BJ (cell line): ENCODE data around the gene SPTB. TPM values are rescaled to one million over a fixed set of nuclear protein-coding genes. Genes with fewer than 3 reads are reported as not detected.

Experiments
- CTCF ChIA-PET: fragments of 350-600 bp; formaldehyde crosslinking; extraction: SDS; loops from one replicate; lab custom pipeline; 2021; ENCODE audit warnings: antibody characterized with exemption, inconsistent platforms; lab: Yijun Ruan, JAX
- POLR2A ChIA-PET: fragments of 300-600 bp; sonication (Branson Sonifier 250); formaldehyde crosslinking; extraction: SDS; loops from one replicate; lab custom pipeline; 2021; ENCODE audit warnings: antibody characterized with exemption; lab: Charles Lee
- DNase-seq: peaks from one replicate; pipeline ENCODE4 v3.0.0-alpha.2; 2011; ENCODE audit warnings: low read depth
- H3K27me3 ChIP-seq: 2 replicates; pipeline ENCODE4 v1.6.0; 2011; ENCODE audit warnings: low read length; ENCODE audit not compliant: control insufficient read depth, insufficient read depth
- H3K36me3 ChIP-seq: 2 replicates; pipeline ENCODE4 v1.5.1; 2011; ENCODE audit warnings: low read length; ENCODE audit not compliant: control insufficient read depth, insufficient read depth
- H3K4me3 ChIP-seq: 2 replicates; pipeline ENCODE4 v1.5.1; 2011; ENCODE audit warnings: low read depth, mild to moderate bottlenecking, control low read depth, low read length
- polyA plus RNA-seq: library from polyadenylated mRNA; depleted of rRNA; stranded (reverse); fragments of >200 nt; gene quantifications from 2 replicates; pipeline ENCODE4 v1.2.3, GENCODE V29; 2011
- TF ChIP-seq, protein P1 (sequence below): IDR thresholded peaks from 2 replicates; pipeline ENCODE4 v1.5.1; 2011; ENCODE audit warnings: low read depth, mild to moderate bottlenecking, control low read depth, inconsistent platforms, low read length, moderate library complexity; ENCODE audit not compliant: insufficient read depth

The SPTB gene
- polyA plus RNA-seq, 1 experiment: 0.02 TPM

DNA sequence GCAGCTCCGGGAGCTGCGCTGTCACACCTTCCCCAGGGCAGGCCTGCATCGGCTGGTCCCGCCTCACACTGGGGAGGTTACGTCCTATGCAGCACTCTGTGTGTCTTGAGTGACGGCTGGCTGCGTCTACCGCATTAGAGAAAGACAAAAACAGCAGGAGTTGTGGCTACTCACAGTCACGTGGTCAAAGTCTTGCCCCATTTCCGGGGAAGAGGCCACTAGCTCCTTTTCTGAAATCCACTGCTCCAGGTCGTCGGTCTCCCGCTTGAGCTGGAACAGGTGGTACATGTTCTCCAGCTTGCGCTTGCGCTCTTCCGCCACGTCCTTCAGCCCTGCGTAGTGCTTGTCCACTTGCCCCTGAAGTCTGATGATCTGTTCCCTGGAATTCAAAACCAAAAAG, 106.7 kb downstream of the SPTB start:
- POLR2A ChIA-PET: no interaction called here
- no peak for DNase-seq
- no peaks in the 10 kb centered on the region for H3K36me3 ChIP-seq
- H3K27me3 ChIP-seq: peaks cover 5% of the 10 kb centered on the region; the same call in 1 of the 2 replicates
- CTCF ChIA-PET: interaction anchor here (1.3 to 3.7 kb wide), 5 partner anchors 8 to 118 kb away, joined by 4 to 17 read pairs (median 10); no protein-coding TSS in a partner anchor
- no peak overlapping the region for H3K4me3 ChIP-seq
- TF ChIP-seq, protein P1, sequence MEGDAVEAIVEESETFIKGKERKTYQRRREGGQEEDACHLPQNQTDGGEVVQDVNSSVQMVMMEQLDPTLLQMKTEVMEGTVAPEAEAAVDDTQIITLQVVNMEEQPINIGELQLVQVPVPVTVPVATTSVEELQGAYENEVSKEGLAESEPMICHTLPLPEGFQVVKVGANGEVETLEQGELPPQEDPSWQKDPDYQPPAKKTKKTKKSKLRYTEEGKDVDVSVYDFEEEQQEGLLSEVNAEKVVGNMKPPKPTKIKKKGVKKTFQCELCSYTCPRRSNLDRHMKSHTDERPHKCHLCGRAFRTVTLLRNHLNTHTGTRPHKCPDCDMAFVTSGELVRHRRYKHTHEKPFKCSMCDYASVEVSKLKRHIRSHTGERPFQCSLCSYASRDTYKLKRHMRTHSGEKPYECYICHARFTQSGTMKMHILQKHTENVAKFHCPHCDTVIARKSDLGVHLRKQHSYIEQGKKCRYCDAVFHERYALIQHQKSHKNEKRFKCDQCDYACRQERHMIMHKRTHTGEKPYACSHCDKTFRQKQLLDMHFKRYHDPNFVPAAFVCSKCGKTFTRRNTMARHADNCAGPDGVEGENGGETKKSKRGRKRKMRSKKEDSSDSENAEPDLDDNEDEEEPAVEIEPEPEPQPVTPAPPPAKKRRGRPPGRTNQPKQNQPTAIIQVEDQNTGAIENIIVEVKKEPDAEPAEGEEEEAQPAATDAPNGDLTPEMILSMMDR: no peak

DNA sequence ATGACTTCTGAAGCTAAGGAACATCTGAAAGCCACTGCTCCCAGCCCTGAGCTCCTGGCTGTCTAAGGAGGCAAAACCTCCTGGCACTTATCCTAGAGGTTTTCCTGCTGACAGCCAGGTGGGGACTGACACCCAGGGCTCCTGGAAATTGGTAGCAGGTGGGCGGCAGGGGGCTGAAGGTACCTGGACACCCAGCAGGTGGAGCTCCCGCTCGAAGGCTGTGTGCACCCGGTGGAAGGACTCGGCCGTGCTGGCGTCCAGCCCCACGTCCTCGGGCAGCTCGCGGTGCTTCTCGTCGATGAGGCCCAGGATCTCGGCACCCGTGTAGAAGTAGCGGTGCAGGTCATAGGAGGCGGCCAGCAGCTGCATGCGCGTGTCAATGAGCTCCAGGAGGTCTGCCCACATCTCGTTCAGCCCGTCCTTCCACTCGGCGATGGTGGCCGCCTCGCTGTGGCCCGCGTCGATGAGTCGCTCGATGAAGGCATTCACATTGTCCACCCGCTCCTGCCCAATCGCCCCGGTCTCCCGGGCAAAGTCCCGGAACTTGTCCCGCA, 107.2 kb downstream of the SPTB start:
- ChIA-PET CTCF (interaction anchor here (1.3 to 3.7 kb wide), 6 partner anchors 8 to 118 kb away, joined by 4 to 17 read pairs (median 9); no protein-coding TSS in a partner anchor), POLR2A (interaction anchor here (0.6 kb wide), 1 partner anchor 413 kb away, joined by 22 read pairs; no protein-coding TSS in a partner anchor)

DNA sequence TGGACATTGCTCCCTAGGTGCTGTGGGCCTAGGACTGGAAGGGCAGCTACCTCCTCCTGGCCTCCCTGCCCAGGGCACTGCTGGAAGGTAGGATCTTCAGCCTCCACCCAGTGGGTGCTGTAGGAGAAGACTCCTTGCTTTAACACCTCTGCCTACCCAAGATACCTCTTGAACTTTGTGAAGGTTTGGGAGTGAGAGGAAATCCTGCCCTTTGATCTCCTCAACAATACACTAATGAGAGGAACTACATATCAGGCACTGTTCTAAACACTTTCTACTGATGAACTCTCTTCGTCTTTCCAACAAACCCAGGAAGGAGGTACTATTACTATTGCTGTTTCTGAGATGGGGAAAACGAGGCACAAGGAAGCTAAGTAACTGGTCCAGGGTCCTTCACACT, 108.5 kb downstream of the SPTB start:
- Histone ChIP-seq H3K27me3 (peaks cover 5% of the 10 kb centered on the region; the same call in 1 of the 2 replicates), H3K36me3 (no peaks in the 10 kb centered on the region), H3K4me3 (no peak overlapping the region)
- no peak for DNase-seq
- TF ChIP-seq, protein P1: no peak
- CTCF ChIA-PET: interaction anchor here (1.4 kb wide), 1 partner anchor 29 kb away, joined by 5 read pairs; no protein-coding TSS in a partner anchor
- POLR2A ChIA-PET: no interaction called here

More for the DNA sequence above, 107.2 kb downstream of the SPTB start:
- no peak for DNase-seq
- no peak overlapping the region for H3K4me3 ChIP-seq
- H3K27me3 ChIP-seq: peaks cover 5% of the 10 kb centered on the region; the same call in 1 of the 2 replicates
- H3K36me3 ChIP-seq: no peaks in the 10 kb centered on the region
- TF ChIP-seq, protein P1: no peak

- no peaks in the 10 kb centered on the region for H3K36me3 ChIP-seq
- TF ChIP-seq, protein P1: no peak
- ChIA-PET CTCF (interaction anchor here (0.9 to 1.0 kb wide), 2 partner anchors 8 to 121 kb away, joined by 3 to 4 read pairs; no protein-coding TSS in a partner anchor), POLR2A (no interaction called here)
- H3K4me3 ChIP-seq: no peak overlapping the region
- peaks cover 5% of the 10 kb centered on the region; the same call in 1 of the 2 replicates for H3K27me3 ChIP-seq
- no peak for DNase-seq
These were observed 109.0 kb downstream of the SPTB start for GRCh38 chr14:64770751-64771150.

DNA sequence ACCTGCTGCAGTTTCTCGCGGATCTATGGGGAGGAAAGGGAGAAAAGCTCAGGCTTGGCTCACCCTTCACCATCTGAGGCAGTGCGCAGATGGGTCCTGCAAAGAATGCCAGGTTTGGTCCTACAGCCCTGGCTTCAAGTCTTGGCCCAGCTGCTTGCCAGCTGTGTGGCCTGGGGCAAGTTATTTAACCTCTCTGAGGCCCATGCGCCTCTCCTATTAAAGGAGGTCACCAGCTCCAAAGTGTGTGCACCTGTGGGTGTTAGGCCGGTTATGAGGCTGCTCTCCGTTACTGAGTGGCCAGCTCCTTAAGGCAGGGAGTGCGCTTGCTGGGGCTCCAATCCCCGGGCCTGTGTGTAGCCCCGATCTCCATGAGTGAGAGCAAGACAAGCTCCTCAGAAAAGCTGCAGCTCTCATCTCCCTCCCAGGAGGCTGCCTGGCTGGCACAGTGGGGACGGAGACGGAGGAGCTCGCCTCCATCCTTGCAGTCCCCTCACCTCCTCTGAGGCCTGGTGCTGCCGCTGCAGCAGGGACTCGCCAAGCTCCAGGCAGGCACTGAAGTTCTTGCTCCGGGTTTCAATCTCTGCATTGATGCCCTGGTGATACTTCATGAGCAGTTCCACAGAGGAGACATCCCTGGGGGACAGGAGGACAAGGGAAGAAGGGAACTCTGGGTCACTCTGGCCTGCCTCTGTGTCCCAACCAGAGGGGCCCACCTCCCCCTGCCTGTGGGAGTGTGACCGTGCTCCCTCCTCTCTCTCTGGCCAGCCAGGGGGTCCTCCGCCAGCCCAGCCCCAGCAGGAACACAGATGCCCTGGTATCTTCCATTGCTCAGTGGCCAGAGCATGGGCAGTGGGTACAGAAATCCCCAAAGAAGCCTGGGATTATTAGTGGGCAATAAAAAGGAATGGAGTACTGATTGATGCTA, 110.3 kb downstream of the SPTB start:
- Histone ChIP-seq H3K36me3 (no peaks in the 10 kb centered on the region), H3K27me3 (peaks cover 5% of the 10 kb centered on the region; the same call in 1 of the 2 replicates), H3K4me3 (no peak overlapping the region)
- DNase-seq: no peak
- ChIA-PET POLR2A (no interaction called here), CTCF (interaction anchor here (0.9 to 1.7 kb wide), 5 partner anchors 10 to 123 kb away, joined by 3 to 5 read pairs (median 5); partner anchors contain the start of gene PLEKHG3)
- TF ChIP-seq, protein P1: no peak
